ENCODE results near the gene LRRC74B.

DNA sequence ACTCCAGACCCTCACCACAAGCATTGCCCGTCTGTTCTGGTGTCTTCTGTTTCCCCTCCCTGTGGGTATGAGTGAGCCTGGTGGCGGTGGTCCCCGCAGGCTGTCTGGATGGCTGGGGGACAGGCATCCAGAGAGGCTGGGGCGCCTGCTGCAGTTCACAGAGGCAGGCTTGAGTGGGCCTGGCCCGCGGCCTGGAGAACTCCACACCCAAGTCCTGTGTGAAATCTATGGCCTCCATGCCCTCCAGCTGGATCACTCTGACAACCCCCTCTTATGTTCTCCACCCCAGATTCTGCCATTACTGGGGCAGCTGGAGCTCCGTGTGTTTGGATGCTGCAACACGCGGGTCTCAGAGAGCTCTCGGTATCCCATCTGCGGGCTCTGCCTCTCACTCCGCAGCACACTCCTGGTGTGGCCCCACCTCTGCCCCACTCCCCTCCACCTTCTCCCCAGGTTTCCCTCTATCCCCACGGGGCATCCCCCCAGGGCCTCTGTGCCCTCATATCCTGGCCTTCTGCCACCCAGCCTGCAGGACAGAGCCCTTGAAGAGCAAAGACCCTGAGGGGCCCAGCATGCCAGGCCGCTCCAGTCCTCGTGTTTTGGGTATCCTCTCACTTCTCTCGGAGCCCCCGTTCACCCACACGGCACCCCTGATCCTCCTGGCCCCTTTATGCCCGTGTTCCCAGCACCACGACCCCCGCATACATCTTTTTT is 31.3 kb downstream of the LRRC74B start:
- no peak for TF ChIP-seq CTCF (IDR thresholded peaks at IDR 0.05)
- TF ChIP-seq, protein P1, sequence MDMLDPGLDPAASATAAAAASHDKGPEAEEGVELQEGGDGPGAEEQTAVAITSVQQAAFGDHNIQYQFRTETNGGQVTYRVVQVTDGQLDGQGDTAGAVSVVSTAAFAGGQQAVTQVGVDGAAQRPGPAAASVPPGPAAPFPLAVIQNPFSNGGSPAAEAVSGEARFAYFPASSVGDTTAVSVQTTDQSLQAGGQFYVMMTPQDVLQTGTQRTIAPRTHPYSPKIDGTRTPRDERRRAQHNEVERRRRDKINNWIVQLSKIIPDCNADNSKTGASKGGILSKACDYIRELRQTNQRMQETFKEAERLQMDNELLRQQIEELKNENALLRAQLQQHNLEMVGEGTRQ (IDR thresholded peaks at IDR 0.05; ENCODE audit: borderline replicate concordance, low read depth, low read length), result no peak
- no peak for TF ChIP-seq POLR2AphosphoS5 (IDR thresholded peaks at IDR 0.05; ENCODE audit: low read depth, low read length)
- no peak for TF ChIP-seq EP300 (IDR thresholded peaks at IDR 0.05; ENCODE audit: borderline replicate concordance in 1 of 2, low read depth in 1 of 2, low read length in 1 of 2)
- TF ChIP-seq TCF12 (IDR thresholded peaks at IDR 0.05), result no peak
- no peak for TF ChIP-seq EZH2phosphoT487 (IDR thresholded peaks at IDR 0.05; ENCODE audit: borderline replicate concordance, low read depth)
- TF ChIP-seq SIN3A (IDR thresholded peaks at IDR 0.05; ENCODE audit: borderline replicate concordance, low read depth, low read length), result no peak
- no peak for TF ChIP-seq RAD21 (IDR thresholded peaks at IDR 0.05; ENCODE audit: low read length)
- TF ChIP-seq RXRA (IDR thresholded peaks at IDR 0.05; ENCODE audit: borderline replicate concordance, low read depth), result no peak
- TF ChIP-seq TAF1 (IDR thresholded peaks at IDR 0.05; ENCODE audit: borderline replicate concordance, low read depth, low read length), result no peak
- no peak for TF ChIP-seq MXI1 (IDR thresholded peaks at IDR 0.05; ENCODE audit: low read depth, low read length)

Measured in SK-N-SH (cell line).